OCI-M1 (cell line): ENCODE results near the gene GHR.
A peak's percentile ranks its signal among the peaks of the same experiment; 100 is the strongest.

Source experiments
- DNase-seq: peaks from one replicate; lab custom pipeline; 2025; lab: John Stamatoyannopoulos, UW

Gene GHR

DNA sequence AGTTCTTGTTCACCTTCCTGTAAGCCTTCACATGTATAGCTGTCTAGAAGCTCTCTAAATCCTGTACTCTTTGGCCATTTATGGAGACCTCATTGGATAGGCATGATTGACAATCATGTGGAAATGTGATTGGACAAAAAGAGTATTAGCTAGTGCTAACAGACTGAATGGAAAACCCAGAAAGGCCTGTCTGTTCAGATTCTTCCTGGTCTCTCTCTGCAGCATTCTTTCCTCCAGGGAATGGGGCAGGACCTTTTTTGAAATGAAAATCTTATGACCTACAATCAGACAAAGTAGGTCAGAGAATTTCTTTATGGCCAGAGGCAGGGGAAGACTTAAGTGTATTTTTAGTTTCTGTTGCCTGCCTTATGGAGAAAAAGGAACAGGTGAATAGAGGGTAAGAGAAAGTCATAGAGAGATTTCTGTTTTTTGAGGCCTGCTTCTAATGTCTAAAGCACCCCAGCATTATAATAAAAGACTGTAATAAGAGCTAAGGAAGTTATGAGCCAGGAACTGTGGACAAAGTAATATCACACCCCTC lies 181.0 kb downstream of the GHR start:
- DNase-seq: no peak

DNA sequence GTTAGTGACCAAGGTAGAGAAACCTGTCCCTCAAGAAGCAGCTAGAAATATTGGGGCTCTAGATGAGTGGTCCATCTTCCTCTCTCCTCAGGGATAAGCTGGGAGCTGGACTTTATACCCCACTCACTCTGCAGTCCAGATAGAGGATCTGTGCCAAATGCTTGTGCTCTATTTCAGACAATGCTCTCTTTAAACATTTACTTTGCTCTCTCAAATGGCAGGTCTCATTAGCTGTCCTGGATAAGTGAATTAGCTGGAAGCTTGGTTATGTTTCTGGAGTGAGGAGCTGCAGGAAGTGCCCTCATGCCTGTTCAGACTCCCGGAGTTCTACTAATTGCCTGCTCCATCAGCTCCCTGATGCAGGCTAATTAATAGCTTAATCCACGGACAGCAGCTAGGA lies 182.3 kb downstream of the GHR start:
- DNase-seq: no peak

DNA sequence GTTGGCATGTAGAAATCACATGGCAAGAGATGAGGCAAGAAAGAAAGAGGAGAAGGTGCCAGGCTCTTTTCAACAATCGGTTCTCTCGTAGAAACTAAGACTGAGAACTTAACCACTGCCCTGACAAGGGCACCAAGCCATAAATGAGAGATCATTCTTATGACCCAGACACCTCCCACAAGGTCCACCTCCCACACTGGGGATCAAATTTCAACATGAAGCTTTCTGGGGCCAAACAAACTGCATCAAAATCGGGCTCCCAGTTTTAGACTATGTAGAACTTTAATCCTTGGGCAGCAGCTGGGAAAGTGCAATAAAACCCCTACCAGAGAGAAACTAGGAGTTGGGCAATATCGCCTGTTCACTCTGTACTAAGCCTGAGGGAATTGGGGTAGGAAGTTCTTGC lies 183.2 kb downstream of the GHR start:
- DNase-seq: no peak

DNA sequence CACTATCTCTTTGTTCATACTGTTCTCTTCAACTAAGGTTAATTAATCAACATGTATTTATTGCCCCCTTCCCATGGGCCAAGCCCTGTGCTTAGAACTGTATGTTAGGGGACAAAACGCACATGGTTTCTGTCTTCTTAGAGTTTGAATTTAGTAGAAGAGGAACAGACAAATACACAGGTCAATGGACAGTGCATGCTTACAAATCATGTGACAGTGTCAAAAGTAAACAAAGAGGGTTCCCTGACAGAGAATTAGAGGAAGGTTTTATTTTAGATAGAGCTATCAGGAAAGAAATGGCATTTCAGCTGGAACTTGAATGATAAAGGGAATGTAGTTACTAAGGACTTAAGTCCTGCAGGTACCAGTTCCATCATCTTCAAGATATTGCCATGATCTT lies 188.2 kb downstream of the GHR start:
- DNase-seq: no peak

DNA sequence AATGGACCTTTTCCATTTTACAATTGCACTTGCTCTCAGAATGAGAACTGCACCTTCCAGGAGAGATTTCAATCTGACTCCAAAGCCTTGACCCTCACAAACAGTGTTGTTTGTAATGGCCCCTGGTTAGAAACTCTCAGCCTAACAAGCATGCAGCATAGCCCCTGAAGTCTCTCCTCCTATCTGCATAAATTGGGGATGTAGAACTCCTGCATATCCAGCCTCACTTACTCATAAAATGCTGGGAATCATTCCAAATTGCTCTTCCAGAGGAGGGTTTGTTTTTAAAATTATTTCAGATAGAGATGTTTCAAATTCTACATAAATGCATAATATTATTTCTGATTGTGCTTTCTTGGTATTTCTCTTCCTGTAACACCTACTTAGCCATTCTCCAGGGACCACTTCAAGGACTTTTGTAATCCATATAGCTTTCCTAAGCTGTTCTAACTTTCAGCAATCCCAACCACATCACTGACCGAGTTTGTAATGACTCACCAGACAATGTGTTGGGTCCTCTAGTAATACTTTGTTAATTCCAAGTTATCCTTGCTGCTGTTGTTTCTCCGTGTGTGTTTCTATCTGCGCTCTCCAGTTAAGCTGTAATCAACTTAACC lies 189.6 kb downstream of the GHR start:
- no peak for DNase-seq

DNA sequence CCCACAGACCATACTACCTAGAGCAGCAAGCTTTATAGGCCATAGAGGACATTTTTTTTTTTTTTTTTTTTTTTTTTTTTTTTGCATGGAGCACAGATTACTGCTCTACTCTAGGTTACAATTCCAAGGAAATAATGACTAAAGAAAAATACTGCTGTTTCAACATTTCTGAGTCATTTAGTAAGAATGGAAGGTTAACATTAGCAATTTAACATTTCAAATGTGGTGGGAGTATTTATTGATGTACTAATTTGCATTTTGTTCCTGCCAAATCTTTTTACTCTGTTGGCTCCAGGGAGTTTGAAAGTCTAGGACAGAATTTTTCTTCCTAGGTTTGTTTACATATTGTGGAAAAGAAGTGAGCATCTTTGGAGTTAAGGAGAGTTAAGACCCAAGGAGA lies 191.3 kb downstream of the GHR start:
- no peak for DNase-seq

DNA sequence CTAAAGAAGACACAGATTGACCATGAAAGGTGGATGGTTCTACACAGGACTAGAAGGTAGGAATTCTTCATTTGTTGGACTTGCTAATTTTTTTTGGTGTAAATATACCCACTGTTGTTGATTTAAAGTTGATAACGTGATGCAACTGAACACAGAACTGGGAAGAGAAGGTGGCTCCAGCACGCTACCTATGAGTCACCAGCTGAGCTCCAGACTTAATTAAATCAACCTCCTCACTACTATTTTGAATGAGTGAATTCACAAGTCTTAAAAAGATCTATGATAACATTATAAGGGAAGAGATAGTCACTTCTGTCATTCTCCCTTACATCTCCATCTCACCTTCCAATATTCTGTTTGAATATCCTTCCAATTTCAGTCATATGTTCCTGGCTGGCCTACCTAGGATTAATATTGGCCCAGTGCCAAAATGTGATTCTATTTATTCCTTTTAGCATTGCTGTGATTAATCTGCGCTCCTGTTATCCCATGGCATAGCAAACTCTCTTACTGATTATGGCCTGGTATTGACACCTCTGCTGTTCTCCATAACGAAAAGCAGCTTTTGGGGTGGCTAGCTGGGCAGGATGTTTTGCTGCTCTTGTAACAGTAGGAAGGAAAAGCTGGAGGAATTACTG lies 197.5 kb downstream of the GHR start:
- DNase-seq: no peak

DNA sequence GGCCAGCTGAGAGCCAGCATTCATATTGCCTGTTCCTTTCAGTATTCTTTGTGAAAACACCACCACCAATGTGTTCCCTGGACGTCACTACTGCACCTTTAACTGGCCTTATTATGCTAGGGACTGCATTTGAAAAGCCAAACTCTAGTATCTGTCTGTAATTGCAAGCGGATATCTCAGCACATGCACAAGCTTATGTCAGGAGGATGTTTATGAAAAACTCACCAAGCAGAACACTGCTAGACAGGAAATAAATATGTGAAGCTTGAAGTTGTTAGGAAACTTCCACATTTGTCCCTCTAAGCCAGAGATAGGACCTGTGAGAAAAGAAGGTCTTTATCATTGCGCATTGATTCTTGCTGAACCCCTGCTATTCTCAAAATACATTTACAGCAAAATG lies 198.0 kb downstream of the GHR start:
- DNase-seq: no peak

DNA sequence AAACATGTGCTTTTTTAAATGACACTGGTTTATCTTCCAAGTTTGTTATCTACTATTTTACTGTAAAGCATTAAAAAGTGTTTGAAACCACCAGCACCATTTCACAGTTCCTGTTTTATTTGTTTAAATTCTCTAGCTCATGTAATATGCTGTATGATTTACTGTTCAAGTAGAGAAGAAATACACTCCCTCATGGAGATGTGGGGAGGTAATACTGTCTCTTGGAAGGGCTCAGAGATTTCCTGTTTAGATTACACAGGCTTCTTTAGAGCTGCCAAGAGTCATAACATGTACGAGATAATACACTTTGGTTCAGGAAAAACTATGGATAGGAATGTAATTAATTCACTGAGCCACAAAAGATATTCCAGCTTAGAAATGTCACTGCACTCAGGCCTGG lies 198.4 kb downstream of the GHR start:
- no peak for DNase-seq

DNA sequence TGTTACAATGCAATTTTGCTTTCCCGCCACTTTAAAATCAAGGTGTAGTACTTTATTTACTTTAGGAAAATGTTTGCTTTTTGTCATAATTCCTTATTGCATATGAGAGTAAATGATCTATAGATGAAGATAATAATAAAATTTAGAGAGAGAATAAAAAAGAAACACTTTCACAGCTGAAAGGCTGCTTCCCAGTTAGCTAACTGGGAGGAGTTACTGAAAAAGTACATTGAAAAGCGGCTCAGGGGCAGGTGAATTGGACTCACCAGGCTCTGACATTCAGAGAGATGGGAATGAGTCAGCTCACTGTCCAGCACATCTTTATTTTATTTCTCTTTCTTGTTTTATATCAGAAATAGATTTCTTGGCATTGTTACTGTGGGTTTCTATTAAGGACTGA lies 201.7 kb downstream of the GHR start:
- no peak for DNase-seq

DNA sequence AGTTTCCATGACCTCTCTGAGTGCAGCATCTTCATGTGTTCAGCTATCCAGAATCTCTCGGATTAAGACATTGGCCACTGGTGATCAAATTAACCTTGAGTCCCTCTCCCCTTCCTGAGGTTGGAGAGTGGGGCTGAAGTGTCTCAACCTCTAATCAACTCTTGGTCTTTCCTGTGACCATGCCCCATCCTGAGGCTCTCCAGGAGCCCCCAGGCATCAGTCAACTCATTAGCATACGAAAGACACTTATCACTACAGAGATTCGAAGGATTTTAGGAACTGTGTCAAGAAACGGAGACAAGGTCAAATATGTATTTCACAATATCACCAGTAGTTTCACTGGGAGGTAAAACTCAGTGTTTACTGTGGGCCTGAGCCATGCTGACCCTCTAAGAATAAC lies 203.2 kb downstream of the GHR start:
- no peak for DNase-seq

DNA sequence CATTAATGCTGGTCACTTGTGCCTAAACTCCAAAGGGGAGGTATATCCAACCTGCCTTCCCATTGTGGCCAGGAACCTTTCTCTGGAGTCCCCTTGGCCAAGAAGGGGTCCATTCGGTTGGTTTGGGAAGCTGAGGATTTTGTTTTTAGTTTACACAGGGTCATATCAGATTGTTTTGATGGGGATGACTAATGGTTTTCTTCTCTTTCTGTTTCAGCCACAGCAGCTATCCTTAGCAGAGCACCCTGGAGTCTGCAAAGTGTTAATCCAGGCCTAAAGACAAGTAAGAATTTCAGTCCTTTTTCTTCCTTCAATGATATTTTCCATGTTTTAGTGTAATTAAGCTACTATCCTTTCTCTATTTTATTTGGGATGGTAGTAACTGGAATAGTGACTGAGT lies 205.6 kb downstream of the GHR start:
- peak; percentile 38 for DNase-seq

DNA sequence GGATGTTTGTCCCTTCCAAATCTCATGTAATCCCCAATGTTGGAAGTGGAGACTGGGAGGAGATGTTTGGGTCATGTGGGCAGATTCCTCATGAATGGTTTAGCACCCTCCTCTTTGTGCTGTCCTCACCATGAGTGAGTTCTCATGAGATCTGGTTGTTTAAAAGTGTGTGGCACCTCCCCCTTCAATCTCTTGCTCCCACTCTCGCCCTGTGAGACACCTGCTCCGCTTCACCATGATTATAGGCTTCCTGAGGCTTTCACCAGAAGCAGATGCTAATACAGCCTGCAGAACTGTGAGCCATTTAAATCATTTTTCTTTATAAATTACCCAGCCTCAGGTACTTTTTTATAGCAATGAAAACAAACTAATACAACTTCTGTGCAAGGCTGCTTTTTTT lies 206.0 kb downstream of the GHR start:
- no peak for DNase-seq

DNA sequence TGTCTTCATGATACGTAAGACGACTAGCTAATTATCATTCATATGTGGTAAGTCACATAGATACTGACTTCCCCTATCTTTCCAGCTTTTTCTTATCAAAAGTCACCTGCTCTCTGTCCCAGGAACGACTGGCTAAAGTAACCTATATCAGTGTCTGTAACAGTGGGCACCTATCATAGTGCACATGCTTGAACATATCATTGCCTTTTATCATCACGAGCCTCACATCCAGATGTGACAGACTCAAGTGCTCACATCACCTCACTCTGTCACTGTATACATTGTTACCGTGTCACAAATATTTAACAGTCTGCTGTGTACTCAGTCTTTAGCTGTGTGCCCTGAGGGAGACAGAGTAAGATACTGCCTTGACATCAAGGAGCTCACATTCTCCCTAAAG lies 208.0 kb downstream of the GHR start:
- DNase-seq: no peak

DNA sequence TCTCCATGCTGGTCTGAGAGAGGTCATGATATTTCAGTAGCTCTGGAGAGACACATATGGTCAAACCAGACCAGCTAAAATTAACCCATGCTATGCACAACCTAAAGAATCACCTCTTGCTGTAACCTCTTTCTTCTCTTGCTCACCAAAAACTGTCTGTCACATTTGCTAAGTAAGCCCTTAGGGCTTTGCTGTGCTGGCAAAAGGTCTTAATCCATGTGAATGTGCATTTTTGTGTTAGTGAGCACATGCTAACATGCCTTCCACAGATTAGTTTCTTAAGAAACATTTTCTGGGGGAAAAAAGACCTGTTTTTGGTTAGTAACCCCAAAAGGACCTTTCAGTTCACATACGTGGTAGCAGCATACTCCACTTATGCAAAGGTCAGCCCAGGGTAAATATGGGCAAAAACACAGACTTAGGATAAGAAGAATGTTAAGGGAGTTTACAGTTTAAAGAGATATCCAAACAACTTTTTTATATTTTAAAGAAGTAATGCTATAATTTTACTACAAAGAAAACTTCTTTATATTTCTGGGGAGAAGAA lies 209.2 kb downstream of the GHR start:
- no peak for DNase-seq

DNA sequence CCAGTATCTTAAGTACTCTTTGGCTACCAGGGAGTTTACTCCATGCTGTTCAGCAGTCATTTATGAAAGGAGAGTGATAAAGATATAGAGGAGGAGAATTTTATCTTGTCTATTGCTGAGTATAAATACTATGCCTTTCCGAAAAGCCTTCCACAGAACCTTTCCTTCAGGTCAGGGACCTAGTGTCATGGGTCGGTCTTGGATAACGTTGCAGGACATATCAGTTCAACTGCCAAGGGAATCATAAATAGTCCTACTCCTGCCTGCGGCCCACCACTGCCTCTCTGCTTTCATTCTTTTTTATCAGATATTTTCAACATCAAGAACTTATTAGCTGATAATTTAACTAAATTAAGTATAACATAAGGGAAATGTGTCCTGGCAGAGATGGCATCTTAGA lies 211.3 kb downstream of the GHR start:
- DNase-seq: no peak

DNA sequence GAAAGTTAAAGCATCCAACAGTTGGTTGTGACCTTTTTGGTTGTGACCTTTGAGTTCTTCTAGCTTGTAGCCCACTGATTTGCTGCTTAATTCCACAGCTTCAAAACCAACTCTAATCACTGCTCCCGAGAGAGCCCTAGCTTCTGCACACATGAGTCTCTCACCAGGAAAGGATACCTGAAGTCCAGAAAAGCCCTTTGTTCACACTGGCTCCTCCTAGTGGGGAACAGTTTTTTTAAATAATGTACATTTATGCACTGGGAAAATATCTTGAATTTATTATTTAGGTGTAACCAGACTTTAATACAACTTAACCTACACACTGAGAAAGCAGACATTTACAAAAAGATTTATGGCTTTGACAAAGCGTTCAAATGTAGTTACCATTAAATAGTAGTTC lies 213.2 kb downstream of the GHR start:
- peak; percentile 45 for DNase-seq

DNA sequence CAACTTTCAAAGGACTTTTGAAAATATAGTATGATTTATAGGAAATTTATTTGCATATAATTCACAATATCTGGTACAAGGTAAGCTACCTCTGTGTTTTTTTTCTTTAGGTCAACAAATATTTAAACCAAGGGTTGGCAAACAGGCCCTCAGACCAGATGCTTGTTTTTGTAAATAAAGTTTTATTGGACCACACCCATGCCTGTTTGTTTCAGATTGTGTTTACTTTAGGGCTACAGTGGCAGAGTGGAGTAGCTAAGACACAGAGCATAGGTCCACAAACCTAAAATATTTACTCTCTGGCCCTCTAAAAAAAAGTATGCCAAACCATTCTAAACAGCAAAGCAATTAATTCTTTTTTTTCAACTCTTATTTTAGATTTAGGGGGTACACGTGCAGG lies 213.7 kb downstream of the GHR start:
- DNase-seq: no peak

DNA sequence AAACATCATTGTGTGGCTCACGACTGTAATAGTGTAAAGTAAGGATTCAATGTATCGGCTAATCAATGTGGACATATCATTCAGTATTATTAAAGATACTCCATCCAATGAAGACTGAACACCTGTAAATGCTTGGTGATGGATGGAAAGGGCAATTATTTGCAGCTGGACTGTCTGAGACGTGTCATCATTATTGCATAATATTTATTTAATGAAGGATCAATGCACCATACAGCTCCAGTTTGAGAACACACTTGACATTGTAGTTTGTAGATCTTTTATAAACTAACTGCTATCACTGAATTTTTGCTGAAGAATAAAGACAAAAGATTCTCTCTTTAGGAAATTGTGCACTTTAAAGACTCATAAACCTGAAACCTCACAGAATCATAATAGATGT lies 215.7 kb downstream of the GHR start:
- no peak for DNase-seq

DNA sequence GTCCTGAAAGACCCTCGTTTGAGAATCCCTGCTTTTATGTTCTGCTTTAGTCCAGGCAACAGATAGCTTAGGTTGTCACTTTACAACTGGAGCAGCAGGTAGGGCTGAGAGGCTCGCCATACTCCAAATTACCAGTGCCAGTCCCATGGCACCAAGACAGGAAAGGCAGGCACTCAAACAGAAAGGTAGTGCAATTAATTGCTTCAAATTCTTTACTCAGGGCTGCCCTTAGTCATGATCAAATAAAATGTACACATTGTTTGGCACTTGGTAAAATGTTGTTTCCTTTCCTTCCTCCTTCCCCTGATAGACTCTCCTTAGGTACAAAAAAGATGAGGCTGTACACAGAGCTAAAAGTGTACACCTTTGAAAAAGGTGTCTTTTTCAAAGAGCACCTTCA lies 217.6 kb downstream of the GHR start:
- DNase-seq: no peak

DNA sequence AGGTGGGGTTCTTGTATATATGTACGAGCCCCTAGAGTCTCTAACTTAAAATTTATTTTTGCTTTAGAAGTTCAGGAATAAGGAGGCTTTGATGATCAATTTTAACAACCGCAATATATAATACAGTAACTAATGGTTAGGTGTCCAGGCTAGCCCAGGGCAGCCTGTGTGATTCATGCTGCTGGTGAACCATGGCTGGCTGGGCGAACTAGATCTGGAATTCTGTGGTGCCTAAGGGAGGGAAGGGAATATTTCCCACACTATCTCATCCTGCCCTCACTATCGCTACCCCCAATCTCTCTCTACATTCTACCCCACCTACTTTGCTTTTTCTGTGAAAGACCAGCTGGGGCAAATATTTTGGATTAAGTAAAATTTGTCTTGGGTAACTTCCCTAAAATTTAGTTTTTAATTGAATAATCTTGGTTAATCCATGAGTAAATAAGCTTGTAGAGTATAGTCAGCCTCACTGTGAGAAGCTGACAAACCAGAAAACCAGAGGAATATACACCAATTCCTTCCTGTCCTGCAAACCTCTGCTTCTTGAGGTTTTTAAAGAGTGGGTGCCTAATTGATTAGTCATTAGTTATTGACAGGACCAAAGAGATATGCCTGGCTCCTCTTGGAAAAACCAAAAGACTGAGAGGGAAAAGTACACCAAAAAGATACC lies 218.2 kb downstream of the GHR start:
- DNase-seq: no peak

DNA sequence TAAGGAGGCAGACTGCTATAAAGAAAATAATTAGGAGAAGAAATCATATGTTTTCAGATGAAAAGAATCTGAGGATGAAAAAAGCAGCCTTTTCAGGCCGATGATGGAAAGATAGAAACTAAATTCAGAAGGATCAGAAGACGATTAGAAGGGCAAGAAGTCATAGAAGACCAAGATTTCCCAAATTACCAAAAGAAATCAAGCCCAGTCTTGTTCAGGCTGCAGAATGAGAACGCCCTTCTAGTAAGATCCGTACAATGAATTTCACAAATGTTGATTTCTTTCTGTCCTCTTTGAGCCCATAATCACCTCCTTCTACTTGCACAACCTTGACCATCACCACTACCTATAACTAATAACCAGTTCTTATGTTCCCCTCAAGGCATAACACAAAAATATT lies 218.8 kb downstream of the GHR start:
- DNase-seq: no peak

DNA sequence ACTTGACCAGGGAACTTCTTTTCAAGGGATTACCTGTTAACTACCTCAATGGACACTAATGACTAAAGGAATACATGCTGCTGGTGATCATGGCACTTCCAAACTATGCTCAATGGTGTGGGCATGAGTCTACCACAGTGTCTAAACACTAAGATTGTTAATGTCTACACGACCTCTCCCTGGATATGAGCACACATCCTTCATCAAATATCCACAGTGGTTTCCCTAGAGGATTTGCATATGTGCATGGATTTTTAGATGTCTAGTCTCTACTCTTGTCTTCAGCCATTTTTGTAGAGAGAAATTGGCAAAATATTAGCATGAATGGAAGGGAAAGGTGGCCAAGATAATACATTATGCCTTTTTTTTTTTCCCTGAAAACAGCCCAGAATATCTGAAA lies 220.1 kb downstream of the GHR start:
- DNase-seq: no peak
